Measurements from ENCODE around the gene HEBP2. TPM values are rescaled to one million over a fixed set of nuclear protein-coding genes. Genes with fewer than 3 reads are reported as not detected.
A peak's percentile ranks its signal among the peaks of the same experiment; 100 is the strongest.

The HEBP2 gene
- total RNA-seq, 1 donor: 35.8 TPM

DNA sequence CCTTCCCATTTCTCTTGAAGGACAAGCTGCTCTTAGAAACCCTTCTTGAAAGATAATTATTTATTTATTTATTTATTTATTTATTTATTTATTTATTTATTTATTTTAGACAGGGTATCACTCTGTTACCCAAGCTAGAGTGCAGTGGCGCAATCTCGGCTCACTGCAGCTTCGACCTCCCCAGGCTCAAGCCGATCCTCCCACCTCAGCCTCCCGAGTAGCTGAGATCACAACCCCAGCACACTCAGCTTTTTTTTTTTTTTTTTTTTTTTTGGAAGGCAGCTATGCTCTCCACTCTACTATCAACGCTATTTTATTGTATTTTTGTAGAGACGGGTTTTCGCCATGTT lies 1.2 kb upstream of the HEBP2 start:
- H3K9me3 ChIP-seq (ENCODE audit: low read depth, low read length): no peaks in the 10 kb centered on the region
- TF ChIP-seq CTCF (IDR thresholded peaks at IDR 0.05; ENCODE audit: extremely low read depth, low read depth, low read length): no peak
- H2AFZ ChIP-seq (ENCODE audit: low read length): peak overlapping the region; percentile 88
- no peak for DNase-seq (ENCODE audit: insufficient read length, low spot score, missing footprints)
- H4K20me1 ChIP-seq (ENCODE audit: insufficient read depth, low read length): peaks cover 2% of the 10 kb centered on the region
- peaks cover 8% of the 10 kb centered on the region for H3K4me1 ChIP-seq (ENCODE audit: insufficient read depth, low read length)
- H3K79me2 ChIP-seq (ENCODE audit: insufficient read depth, low read length): no peaks in the 10 kb centered on the region
- no peaks in the 10 kb centered on the region for H3K27me3 ChIP-seq (ENCODE audit: insufficient read depth, low read length)
- peaks cover 18% of the 10 kb centered on the region for H3K36me3 ChIP-seq (ENCODE audit: insufficient read depth, low read length)
- peak overlapping the region; percentile 84 for H3K4me2 ChIP-seq (ENCODE audit: insufficient read depth, low read length)
- no peak overlapping the region for H3K27ac ChIP-seq (ENCODE audit: low read depth, low read length)
- H3K4me3 ChIP-seq (ENCODE audit: insufficient read depth, low read length): peak overlapping the region; percentile 91

- Histone ChIP-seq H3K4me2 (ENCODE audit: insufficient read depth, low read length) (peak overlapping the region; percentile 84), H3K79me2 (ENCODE audit: insufficient read depth, low read length) (no peaks in the 10 kb centered on the region), H3K36me3 (ENCODE audit: insufficient read depth, low read length) (peaks cover 23% of the 10 kb centered on the region), H3K27ac (ENCODE audit: low read depth, low read length) (no peak overlapping the region), H3K4me1 (ENCODE audit: insufficient read depth, low read length) (peaks cover 8% of the 10 kb centered on the region), H3K4me3 (ENCODE audit: insufficient read depth, low read length) (peak overlapping the region; percentile 91), H4K20me1 (ENCODE audit: insufficient read depth, low read length) (peaks cover 2% of the 10 kb centered on the region), H3K9me3 (ENCODE audit: low read depth, low read length) (no peaks in the 10 kb centered on the region), H2AFZ (ENCODE audit: low read length) (peak overlapping the region; percentile 88), H3K27me3 (ENCODE audit: insufficient read depth, low read length) (no peaks in the 10 kb centered on the region)
- no peak for TF ChIP-seq CTCF (IDR thresholded peaks at IDR 0.05; ENCODE audit: extremely low read depth, low read depth, low read length)
- peak; percentile 84 for DNase-seq (ENCODE audit: insufficient read length, low spot score, missing footprints)
Observed at GRCh38 chr6:138403324-138403800, 661 bp upstream of the HEBP2 start.

DNA sequence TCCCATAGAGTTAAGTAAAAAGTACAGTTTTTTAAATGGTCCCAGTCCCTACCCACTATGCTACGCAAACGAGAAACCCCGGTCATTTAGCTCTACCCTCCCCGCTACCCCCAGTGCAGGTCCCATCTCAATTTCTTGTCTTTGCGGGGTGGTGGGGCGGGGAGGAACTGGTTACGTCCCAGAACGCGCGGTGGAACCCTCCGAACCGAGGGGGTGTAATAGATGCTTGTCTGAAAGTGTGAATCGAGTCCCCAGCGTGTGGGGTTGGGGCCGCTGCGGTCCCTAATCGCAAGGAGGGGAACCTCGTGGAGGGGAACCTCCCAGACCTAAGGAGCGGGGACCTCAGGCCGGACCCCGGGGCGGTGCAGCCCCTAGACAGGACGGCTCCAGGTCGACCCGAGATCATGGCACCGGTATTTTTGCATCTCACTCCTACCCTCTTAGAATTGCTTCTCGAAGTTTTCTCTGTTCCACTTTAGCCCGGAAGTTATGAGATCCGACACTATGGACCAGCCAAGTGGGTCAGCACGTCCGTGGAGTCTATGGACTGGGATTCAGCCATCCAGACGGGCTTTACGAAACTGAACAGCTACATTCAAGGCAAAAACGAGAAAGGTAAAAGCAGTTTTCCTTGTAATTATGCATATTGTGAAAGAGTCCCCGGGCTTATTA lies 779 bp downstream of the HEBP2 start:
- peak overlapping the region; percentile 84 for H3K4me2 ChIP-seq (ENCODE audit: insufficient read depth, low read length)
- H3K36me3 ChIP-seq (ENCODE audit: insufficient read depth, low read length): peaks cover 30% of the 10 kb centered on the region
- H4K20me1 ChIP-seq (ENCODE audit: insufficient read depth, low read length): peaks cover 2% of the 10 kb centered on the region
- peak overlapping the region; percentile 91 for H3K4me3 ChIP-seq (ENCODE audit: insufficient read depth, low read length)
- H3K79me2 ChIP-seq (ENCODE audit: insufficient read depth, low read length): no peaks in the 10 kb centered on the region
- H2AFZ ChIP-seq (ENCODE audit: low read length): peak overlapping the region; percentile 94
- no peaks in the 10 kb centered on the region for H3K9me3 ChIP-seq (ENCODE audit: low read depth, low read length)
- H3K4me1 ChIP-seq (ENCODE audit: insufficient read depth, low read length): peaks cover 10% of the 10 kb centered on the region
- H3K27me3 ChIP-seq (ENCODE audit: insufficient read depth, low read length): no peaks in the 10 kb centered on the region
- no peak for TF ChIP-seq CTCF (IDR thresholded peaks at IDR 0.05; ENCODE audit: extremely low read depth, low read depth, low read length)
- peak overlapping the region; percentile 33 for H3K27ac ChIP-seq (ENCODE audit: low read depth, low read length)
- DNase-seq (ENCODE audit: insufficient read length, low spot score, missing footprints): peak; percentile 84

DNA sequence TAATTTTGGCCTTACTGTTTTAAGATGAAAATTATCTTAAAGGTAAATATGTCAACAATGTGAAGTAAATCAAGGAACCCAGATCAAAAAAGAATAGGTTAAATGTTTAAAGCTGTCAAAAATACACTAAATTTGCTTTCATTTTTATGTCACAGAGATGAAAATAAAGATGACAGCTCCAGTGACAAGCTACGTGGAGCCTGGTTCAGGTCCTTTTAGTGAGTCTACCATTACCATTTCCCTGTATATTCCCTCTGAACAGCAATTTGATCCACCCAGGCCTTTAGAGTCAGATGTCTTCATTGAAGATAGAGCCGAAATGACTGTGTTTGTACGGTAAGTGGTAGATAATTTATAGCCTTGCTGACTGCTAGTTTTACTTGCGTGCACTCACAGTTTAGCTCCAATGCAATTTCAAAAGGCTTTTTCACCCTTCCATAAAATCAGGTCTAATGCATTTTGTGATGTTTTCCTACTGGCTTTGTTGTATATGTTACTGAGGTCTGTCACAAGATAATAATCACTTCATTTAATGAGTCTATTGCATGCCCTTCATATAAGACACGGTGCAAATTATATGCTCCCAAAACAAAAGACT lies 1.9 kb downstream of the HEBP2 start:
- Histone ChIP-seq H4K20me1 (ENCODE audit: insufficient read depth, low read length) (peaks cover 2% of the 10 kb centered on the region), H3K9me3 (ENCODE audit: low read depth, low read length) (no peaks in the 10 kb centered on the region), H3K4me3 (ENCODE audit: insufficient read depth, low read length) (no peak overlapping the region), H3K36me3 (ENCODE audit: insufficient read depth, low read length) (peaks cover 30% of the 10 kb centered on the region), H3K4me2 (ENCODE audit: insufficient read depth, low read length) (no peak overlapping the region), H3K79me2 (ENCODE audit: insufficient read depth, low read length) (no peaks in the 10 kb centered on the region), H2AFZ (ENCODE audit: low read length) (no peak overlapping the region), H3K4me1 (ENCODE audit: insufficient read depth, low read length) (peaks cover 21% of the 10 kb centered on the region), H3K27ac (ENCODE audit: low read depth, low read length) (no peak overlapping the region), H3K27me3 (ENCODE audit: insufficient read depth, low read length) (no peaks in the 10 kb centered on the region)
- DNase-seq (ENCODE audit: insufficient read length, low spot score, missing footprints): no peak
- no peak for TF ChIP-seq CTCF (IDR thresholded peaks at IDR 0.05; ENCODE audit: extremely low read depth, low read depth, low read length)
